H1 (cell line): ENCODE results near the gene PCDHAC1. TPM values are rescaled to one million over a fixed set of nuclear protein-coding genes. Genes with fewer than 3 reads are reported as not detected.

ENCODE experiments used
- CTCF ChIA-PET: fragments of 300-600 bp; sonication (Branson Sonifier 250); formaldehyde crosslinking; loops from one replicate; lab custom pipeline; 2021; ENCODE audit not compliant: partially characterized antibody; lab: Charles Lee
- POLR2A ChIA-PET: fragments of 300-600 bp; sonication (Branson Sonifier 250); formaldehyde crosslinking; loops from one replicate; lab custom pipeline; 2021; ENCODE audit warnings: inconsistent platforms; ENCODE audit not compliant: partially characterized antibody; lab: Charles Lee
- DNase-seq, 2 experiments: peaks; one replicate each; pipeline versions ENCODE4 v3.0.0 to v3.0.0-alpha.2; 2010 to 2022; ENCODE audit warnings: low spot score in 2 of 2, low read depth in 1 of 2, mixed read lengths in 1 of 2
- FAIRE-seq: peaks from 2 replicates; lab custom pipeline; 2011; peaks lifted over from hg19 to GRCh38; lab: Jason Lieb, UNC
- H2AFZ ChIP-seq: 2 replicates; pipeline ENCODE4 v1.8.1; 2012; ENCODE audit warnings: low read length, inconsistent platforms
- H2AK5ac ChIP-seq: 2 replicates; pipeline ENCODE4 v1.6.1; 2013; ENCODE audit warnings: low read depth, low read length
- H2BK120ac ChIP-seq: replicated peaks from 2 replicates; pipeline ENCODE3; 2013; ENCODE audit warnings: low read depth, low read length, inconsistent platforms
- H2BK12ac ChIP-seq: 2 replicates; pipeline ENCODE4 v1.6.1; 2013; ENCODE audit warnings: low read depth, low read length
- H2BK15ac ChIP-seq: 2 replicates; pipeline ENCODE4 v1.6.1; 2013; ENCODE audit warnings: low read length
- H2BK20ac ChIP-seq: 2 replicates; pipeline ENCODE4 v1.6.1; 2013; ENCODE audit warnings: low read length
- H2BK5ac ChIP-seq: 2 replicates; pipeline ENCODE4 v1.6.1; 2013; ENCODE audit warnings: low read depth, low read length
- H3K14ac ChIP-seq: 2 replicates; pipeline ENCODE4 v1.6.1; 2013; ENCODE audit warnings: inconsistent platforms; ENCODE audit not compliant: insufficient read length
- H3K18ac ChIP-seq: 2 replicates; pipeline ENCODE4 v1.6.1; 2013; ENCODE audit warnings: low read length; ENCODE audit errors: extremely low read depth
- H3K23ac ChIP-seq: 2 replicates; pipeline ENCODE4 v1.6.1; 2013; ENCODE audit warnings: inconsistent platforms; ENCODE audit not compliant: insufficient read length
- H3K23me2 ChIP-seq: 2 replicates; pipeline ENCODE4 v1.6.1; 2013; ENCODE audit warnings: low read depth, low read length
- H3K27ac ChIP-seq: 2 replicates; pipeline ENCODE4 v1.6.1; 2011; ENCODE audit warnings: low read depth, low read length, inconsistent platforms
- H3K27me3 ChIP-seq, 4 experiments: replicated peaks in 1 of 4; 1 replicate in 1 of 4; 2 replicates in 3 of 4; pipeline versions ENCODE4 v1.6.1 to v1.8.1; 2011 to 2013; ENCODE audit warnings: low read length in 3 of 4, mild to moderate bottlenecking in 3 of 4, inconsistent platforms in 2 of 4, mixed read lengths in 2 of 4, moderate library complexity in 1 of 4; ENCODE audit not compliant: control insufficient read depth in 3 of 4, insufficient read depth in 3 of 4; ENCODE audit errors: extremely low read depth in 1 of 4
- H3K36me3 ChIP-seq, 4 experiments: 2 replicates each; pipeline versions ENCODE4 v1.6.1 to v1.8.1; 2011 to 2013; ENCODE audit warnings: mild to moderate bottlenecking in 4 of 4, low read length in 3 of 4, moderate library complexity in 2 of 4, control low read depth in 1 of 4, inconsistent platforms in 1 of 4; ENCODE audit not compliant: insufficient read depth in 4 of 4, control insufficient read depth in 2 of 4
- H3K4ac ChIP-seq: replicated peaks from 2 replicates; pipeline ENCODE3; 2013; ENCODE audit warnings: low read length, low read depth, mixed read lengths, inconsistent platforms; ENCODE audit not compliant: insufficient read length
- H3K4me1 ChIP-seq, 4 experiments: replicated peaks in 1 of 4; 1 replicate in 1 of 4; 2 replicates in 3 of 4; pipeline versions ENCODE4 v1.6.1 to v1.8.1; 2011 to 2013; ENCODE audit warnings: low read length in 3 of 4, inconsistent platforms in 2 of 4, mixed read lengths in 1 of 4; ENCODE audit not compliant: insufficient read depth in 4 of 4, control insufficient read depth in 3 of 4
- H3K4me2 ChIP-seq, 2 experiments: 2 replicates each; pipeline versions ENCODE4 v1.6.1 to v1.8.1; 2011 to 2013; ENCODE audit warnings: low read depth in 2 of 2, low read length in 2 of 2, control low read depth in 1 of 2, inconsistent platforms in 1 of 2, mild to moderate bottlenecking in 1 of 2; ENCODE audit not compliant: insufficient read depth in 1 of 2
- H3K4me3 ChIP-seq, 4 experiments: fragments of 200-600, 300-600 bp in 1 of 4; sonication (generic), shearing (Covaris generic), sonication (Bioruptor Twin) in 1 of 4; 2 replicates each; pipeline versions ENCODE4 v1.5.1 to v1.8.1; 2011 to 2016; ENCODE audit warnings: low read length in 4 of 4, low read depth in 3 of 4, control low read depth in 2 of 4, inconsistent platforms in 2 of 4, mild to moderate bottlenecking in 2 of 4, mixed read lengths in 1 of 4, moderate library complexity in 1 of 4; ENCODE audit not compliant: insufficient read depth in 2 of 4; ENCODE audit errors: extremely low read depth in 1 of 4
- H3K56ac ChIP-seq: replicated peaks from 2 replicates; pipeline ENCODE3; 2013; ENCODE audit warnings: low read depth, mild to moderate bottlenecking, mixed read lengths, low read length, inconsistent platforms; ENCODE audit not compliant: insufficient read length
- H3K79me1 ChIP-seq: 2 replicates; pipeline ENCODE4 v1.6.1; 2013; ENCODE audit warnings: low read depth, low read length, control low read depth
- H3K79me2 ChIP-seq, 2 experiments: 2 replicates each; pipeline versions ENCODE4 v1.6.1 to v1.8.1; 2012 to 2013; ENCODE audit warnings: low read length in 2 of 2, mild to moderate bottlenecking in 2 of 2, inconsistent platforms in 1 of 2; ENCODE audit not compliant: insufficient read depth in 2 of 2, control insufficient read depth in 1 of 2
- H3K9ac ChIP-seq, 4 experiments: replicated peaks in 1 of 4; 1 replicate in 1 of 4; 2 replicates in 3 of 4; pipeline versions ENCODE4 v1.6.1 to v1.8.1; 2011 to 2013; ENCODE audit warnings: low read depth in 3 of 4, low read length in 3 of 4, control low read depth in 2 of 4, mild to moderate bottlenecking in 2 of 4, moderate library complexity in 2 of 4, inconsistent platforms in 1 of 4; ENCODE audit errors: extremely low read depth in 1 of 4
- H3K9me3 ChIP-seq, 2 experiments: 2 replicates each; pipeline versions ENCODE4 v1.6.1 to v1.8.1; 2012 to 2013; ENCODE audit warnings: mild to moderate bottlenecking in 2 of 2, moderate library complexity in 2 of 2, control low read depth in 1 of 2, inconsistent platforms in 1 of 2, low read depth in 1 of 2, low read length in 1 of 2, mixed read lengths in 1 of 2; ENCODE audit not compliant: insufficient read depth in 2 of 2
- H4K20me1 ChIP-seq, 2 experiments: replicated peaks in 1 of 2; 2 replicates each; pipeline versions ENCODE3 to v1.8.1; 2011 to 2013; ENCODE audit warnings: inconsistent platforms in 2 of 2, low read length in 2 of 2, mild to moderate bottlenecking in 1 of 2; ENCODE audit not compliant: insufficient read depth in 2 of 2, control insufficient read depth in 1 of 2
- H4K5ac ChIP-seq: 2 replicates; pipeline ENCODE4 v1.6.1; 2013; ENCODE audit warnings: low read length, low read depth, mixed read lengths, inconsistent platforms; ENCODE audit not compliant: insufficient read length
- H4K8ac ChIP-seq: 2 replicates; pipeline ENCODE4 v1.8.0; 2013; ENCODE audit warnings: mild to moderate bottlenecking, moderate library complexity, low read length, inconsistent platforms; ENCODE audit not compliant: insufficient read depth; ENCODE audit errors: extremely low read depth
- H4K91ac ChIP-seq: replicated peaks from 2 replicates; pipeline ENCODE3; 2013; ENCODE audit warnings: low read length, mixed read lengths, inconsistent platforms; ENCODE audit not compliant: insufficient read length
- CEBPB ChIP-seq: IDR thresholded peaks from 2 replicates; pipeline ENCODE4 v1.6.1; 2012; ENCODE audit warnings: low read depth, low read length
- SP1 ChIP-seq: IDR thresholded peaks from 2 replicates; pipeline ENCODE4 v1.6.1; 2011; ENCODE audit warnings: low read depth, low read length
- USF2 ChIP-seq: IDR thresholded peaks from 2 replicates; pipeline ENCODE4 v1.6.1; 2011; ENCODE audit warnings: low read length, improper control_type of control experiment
- WGBS, 2 experiments: shearing (Covaris generic) in 1 of 2; methylation state at CpG; one replicate each; pipeline versions ENCODE4 v1.1.6 to v1.1.7; 2013 to 2015; ENCODE audit warnings: low lambda C conversion rate in 2 of 2, mixed read lengths in 2 of 2, inconsistent platforms in 1 of 2, low coverage in 1 of 2, missing lambda C conversion rate in 1 of 2; ENCODE audit not compliant: insufficient replicate concordance in 2 of 2, insufficient coverage in 1 of 2, insufficient read length in 1 of 2; ENCODE audit errors: extremely low coverage in 1 of 2, missing lambda C conversion rate in 1 of 2; 5-methylcytosine and 5-hydroxymethylcytosine counted together
- polyA plus RNA-seq, 7 experiments: library from polyadenylated mRNA; depleted of rRNA in 3 of 7; stranded (reverse) in 5 of 7; unstranded in 2 of 7; fragments of >200 nt in 5 of 7; fragments of 200-250 nt in 2 of 7; gene quantifications; 1 replicate in 5 of 7; 2 replicates in 1 of 7; 4 replicates in 1 of 7; pipeline versions ENCODE4 v1.2.1 to v1.2.3, GENCODE V29; 2011 to 2013; ENCODE audit warnings: missing spikeins in 2 of 7, mixed read lengths in 2 of 7
- total RNA-seq: library from RNA; stranded (reverse); fragmentation: NEBNext Ultra II Directional; extraction: Animal tissue kit (Norgen Biotek cat#: 25700); gene quantifications from 2 replicates; pipeline ENCODE4 v1.2.1, GENCODE V29; 2021

The PCDHAC1 gene
- total and polyA plus RNA-seq, 2 of the 8 experiments (the other 6 are each of a cell fraction or from before 2014, with no cell fraction given), result 2.2 to 4.5 TPM

GRCh38 chr5:140962190-140962589 is 36.1 kb downstream of the PCDHAC1 start:
- no peak overlapping the region for H2BK5ac ChIP-seq
- no peak overlapping the region for H3K4ac ChIP-seq
- H3K4me2 ChIP-seq, result no peak overlapping the region
- H3K79me1 ChIP-seq, result no peaks in the 10 kb centered on the region
- H2BK15ac ChIP-seq, result no peak overlapping the region
- peaks cover 0 to 7% (median 4%) of the 10 kb centered on the region in 4 experiments; a peak in 5 of 7 replicates for H3K4me1 ChIP-seq
- peaks cover 13% of the 10 kb centered on the region for H3K23me2 ChIP-seq
- DNase-seq, result no peak
- no peaks in the 10 kb centered on the region for H3K36me3 ChIP-seq
- H3K18ac ChIP-seq, result no peak overlapping the region
- no peak overlapping the region; the same call in 1 of the 2 replicates for H4K8ac ChIP-seq
- H2BK12ac ChIP-seq, result no peak overlapping the region
- H4K20me1 ChIP-seq, result peaks cover 0 to 2% of the 10 kb centered on the region in 2 experiments
- no peak overlapping the region for H3K23ac ChIP-seq
- no peak overlapping the region for H2BK20ac ChIP-seq
- H2BK120ac ChIP-seq, result no peak overlapping the region
- no peak overlapping the region for H3K56ac ChIP-seq
- no peak overlapping the region for H3K14ac ChIP-seq
- H3K79me2 ChIP-seq, result no peaks in the 10 kb centered on the region
- TF ChIP-seq CEBPB (peak; percentile 90; the same call in 1 of the 2 replicates), USF2 (no peak), SP1 (no peak)
- no peaks in the 10 kb centered on the region for H3K9me3 ChIP-seq
- FAIRE-seq, result no peak
- no peak overlapping the region for H4K5ac ChIP-seq
- CTCF ChIA-PET, result interaction anchor here (0.6 to 5.7 kb wide), 7 partner anchors 13 to 86 kb away, joined by 3 to 56 read pairs (median 6); partner anchors contain the start of genes PCDHA12 and PCDHAC1
- 91% methylated on average over 1 of the region's 1 CpG; no CpG with 5 or more reads in 1 of the 2 experiments for WGBS, 2 experiments
- H3K9ac ChIP-seq, result no peak overlapping the region
- H3K4me3 ChIP-seq, result no peak overlapping the region
- POLR2A ChIA-PET, result interaction anchor here (13.7 kb wide), 1 partner anchor 39 kb away, joined by 123 read pairs; no protein-coding TSS in a partner anchor
- H2AK5ac ChIP-seq, result no peak overlapping the region
- H2AFZ ChIP-seq, result no peak overlapping the region
- H3K27ac ChIP-seq, result no peak overlapping the region
- peaks cover 0 to 12% (median 6%) of the 10 kb centered on the region in 4 experiments; a peak in 5 of 7 replicates for H3K27me3 ChIP-seq
- no peak overlapping the region for H4K91ac ChIP-seq
